OCI-LY7 (cell line): ENCODE data around the gene LY6G6C. TPM values are rescaled to one million over a fixed set of nuclear protein-coding genes. Genes with fewer than 3 reads are reported as not detected.
A peak's percentile ranks its signal among the peaks of the same experiment; 100 is the strongest.

Experiments used
- BruUV-seq: library from RNA; stranded (reverse); fragments of 400-500 nt; replicated peaks from 2 replicates; lab custom pipeline; 2021; lab: Mats Ljungman, UMichigan
- CTCF ChIA-PET: fragments of 300-600 bp; sonication (Branson Sonifier 250); formaldehyde crosslinking; loops from one replicate; lab custom pipeline; 2022; ENCODE audit warnings: antibody characterized with exemption; ENCODE audit not compliant: unreplicated experiment; lab: Charles Lee
- POLR2A ChIA-PET: fragments of 300-600 bp; sonication (Branson Sonifier 250); formaldehyde crosslinking; loops from one replicate; lab custom pipeline; 2022; ENCODE audit warnings: antibody characterized with exemption; lab: Charles Lee
- DNase-seq: peaks from one replicate; pipeline ENCODE4 v3.0.0-alpha.2; 2015; ENCODE audit warnings: low spot score
- H2AFZ ChIP-seq: fragments of 200-600 bp; sonication (generic), shearing (Covaris generic); 2 replicates; pipeline ENCODE4 v1.6.1; 2014; ENCODE audit warnings: mild to moderate bottlenecking, antibody characterized with exemption, low read length, moderate library complexity
- H3K27ac ChIP-seq: fragments of 200-600 bp; sonication (generic); 2 replicates; pipeline ENCODE4 v1.5.1; 2014; ENCODE audit warnings: mixed run types, low read depth, mild to moderate bottlenecking, moderate library complexity, low read length, inconsistent platforms; ENCODE audit not compliant: poor library complexity, severe bottlenecking
- H3K36me3 ChIP-seq: fragments of 200-600 bp; sonication (generic); 2 replicates; pipeline ENCODE4 v1.6.1; 2014; ENCODE audit warnings: mild to moderate bottlenecking, antibody characterized with exemption, low read length, moderate library complexity, mixed read lengths; ENCODE audit not compliant: insufficient read depth
- H3K4me1 ChIP-seq: fragments of 200-600 bp; sonication (generic); 2 replicates; pipeline ENCODE4 v1.5.1; 2014; ENCODE audit warnings: mild to moderate bottlenecking, low read length; ENCODE audit not compliant: insufficient read depth, poor library complexity, severe bottlenecking
- H3K4me2 ChIP-seq: fragments of 200-600 bp; sonication (generic); 2 replicates; pipeline ENCODE4 v1.6.1; 2014; ENCODE audit warnings: mild to moderate bottlenecking, low read length
- H3K4me3 ChIP-seq: fragments of 200-600 bp; sonication (generic); 2 replicates; pipeline ENCODE4 v1.5.1; 2014; ENCODE audit warnings: mild to moderate bottlenecking, low read depth, low read length; ENCODE audit not compliant: poor library complexity, severe bottlenecking
- H3K79me2 ChIP-seq: fragments of 200-600 bp; sonication (generic); 2 replicates; pipeline ENCODE4 v1.6.1; 2016; ENCODE audit warnings: low read depth, mild to moderate bottlenecking, low read length, moderate library complexity, mixed read lengths; ENCODE audit not compliant: insufficient read depth
- H3K9me2 ChIP-seq: fragments of 200-600 bp; sonication (generic); 2 replicates; pipeline ENCODE4 v1.6.1; 2016; ENCODE audit warnings: mild to moderate bottlenecking, low read length, mixed read lengths; ENCODE audit not compliant: insufficient read depth
- H3K9me3 ChIP-seq: fragments of 200-600 bp; sonication (generic); 2 replicates; pipeline ENCODE4 v1.6.1; 2014; ENCODE audit warnings: mild to moderate bottlenecking, mixed run types, low read length, mixed read lengths
- H4K20me1 ChIP-seq: fragments of 200-600 bp; sonication (generic); 2 replicates; pipeline ENCODE4 v1.6.1; 2014; ENCODE audit warnings: mild to moderate bottlenecking, antibody characterized with exemption, low read length, moderate library complexity, mixed read lengths; ENCODE audit not compliant: insufficient read depth
- EZH2phosphoT487 ChIP-seq: fragments of 200-600 bp; sonication (generic); IDR thresholded peaks from 2 replicates; pipeline ENCODE4 v1.6.1; 2018; ENCODE audit warnings: low read depth, borderline replicate concordance, mild to moderate bottlenecking, mixed run types, antibody characterized with exemption, low read length, moderate library complexity, mixed read lengths
- intact Hi-C: fragments of 100-400 bp; cut with micrococcal nuclease; formaldehyde crosslinking; loops from one replicate; pipeline ENCODE4 v1.10.0; 2022; ENCODE audit not compliant: unreplicated experiment
- total RNA-seq, 2 experiments: library from RNA; depleted of rRNA in 1 of 2; stranded (reverse); fragments of >200 nt in 1 of 2; shearing (Covaris generic) in 1 of 2; gene quantifications; 2 replicates each; pipeline ENCODE4 v1.2.3, GENCODE V29; 2014 to 2022
- TF ChIP-seq, protein P1 (sequence below): fragments of 200-600 bp; sonication (generic); conservative IDR thresholded peaks from 2 replicates; pipeline ENCODE4 v1.5.1; 2014; ENCODE audit warnings: mild to moderate bottlenecking, antibody characterized with exemption, low read length, moderate library complexity, mixed read lengths

The LY6G6C gene
- total RNA-seq, 2 experiments from 2014 or later, result not detected

DNA sequence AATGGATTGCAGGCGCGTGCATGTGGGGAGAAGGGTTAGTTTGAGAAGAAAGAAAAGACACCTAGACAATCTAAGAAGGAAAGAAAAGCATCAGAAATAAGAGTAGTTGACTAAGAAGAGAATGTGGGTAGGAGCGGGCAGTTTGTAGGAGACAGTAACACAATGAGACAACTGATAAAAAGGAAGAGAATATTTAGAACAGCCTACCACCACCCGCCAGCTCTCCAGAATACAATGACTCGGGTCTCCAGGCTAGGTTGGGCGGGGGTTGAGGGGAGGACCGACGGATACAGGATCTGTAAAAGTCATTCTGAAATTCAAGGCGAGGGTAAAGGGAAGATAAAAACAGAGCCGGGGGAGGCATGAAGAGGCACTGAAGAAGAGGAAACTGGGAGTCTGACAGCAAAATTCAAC is 19.1 kb downstream of the LY6G6C start:
- TSS peak; percentile 80 for BruUV-seq
- peak overlapping the region; percentile 74 for H3K27ac ChIP-seq
- intact Hi-C loops, result loop anchor here (2.0 to 10.0 kb wide), 3 partner anchors 24 to 252 kb away; partner anchors contain the start of genes NELFE and SKIC2
- H3K79me2 ChIP-seq, result peaks cover 14% of the 10 kb centered on the region; the same call in 1 of the 2 replicates
- peaks cover 20% of the 10 kb centered on the region for H3K4me1 ChIP-seq
- ChIA-PET CTCF (no interaction called here), POLR2A (interaction anchor here (0.6 to 0.9 kb wide), 2 partner anchors 69 to 125 kb away, joined by 3 to 4 read pairs; partner anchors contain the start of gene HSPA1B)
- TF ChIP-seq EZH2phosphoT487, result no peak
- TF ChIP-seq, protein P1, sequence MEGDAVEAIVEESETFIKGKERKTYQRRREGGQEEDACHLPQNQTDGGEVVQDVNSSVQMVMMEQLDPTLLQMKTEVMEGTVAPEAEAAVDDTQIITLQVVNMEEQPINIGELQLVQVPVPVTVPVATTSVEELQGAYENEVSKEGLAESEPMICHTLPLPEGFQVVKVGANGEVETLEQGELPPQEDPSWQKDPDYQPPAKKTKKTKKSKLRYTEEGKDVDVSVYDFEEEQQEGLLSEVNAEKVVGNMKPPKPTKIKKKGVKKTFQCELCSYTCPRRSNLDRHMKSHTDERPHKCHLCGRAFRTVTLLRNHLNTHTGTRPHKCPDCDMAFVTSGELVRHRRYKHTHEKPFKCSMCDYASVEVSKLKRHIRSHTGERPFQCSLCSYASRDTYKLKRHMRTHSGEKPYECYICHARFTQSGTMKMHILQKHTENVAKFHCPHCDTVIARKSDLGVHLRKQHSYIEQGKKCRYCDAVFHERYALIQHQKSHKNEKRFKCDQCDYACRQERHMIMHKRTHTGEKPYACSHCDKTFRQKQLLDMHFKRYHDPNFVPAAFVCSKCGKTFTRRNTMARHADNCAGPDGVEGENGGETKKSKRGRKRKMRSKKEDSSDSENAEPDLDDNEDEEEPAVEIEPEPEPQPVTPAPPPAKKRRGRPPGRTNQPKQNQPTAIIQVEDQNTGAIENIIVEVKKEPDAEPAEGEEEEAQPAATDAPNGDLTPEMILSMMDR, result no peak
- H2AFZ ChIP-seq, result peak overlapping the region; percentile 88
- H3K4me3 ChIP-seq, result peak overlapping the region; percentile 78
- no peak for DNase-seq
- H3K36me3 ChIP-seq, result peaks cover 16% of the 10 kb centered on the region
- no peaks in the 10 kb centered on the region for H3K9me3 ChIP-seq
- no peaks in the 10 kb centered on the region for H3K9me2 ChIP-seq
- no peaks in the 10 kb centered on the region for H4K20me1 ChIP-seq
- H3K4me2 ChIP-seq, result peak overlapping the region; percentile 98

DNA sequence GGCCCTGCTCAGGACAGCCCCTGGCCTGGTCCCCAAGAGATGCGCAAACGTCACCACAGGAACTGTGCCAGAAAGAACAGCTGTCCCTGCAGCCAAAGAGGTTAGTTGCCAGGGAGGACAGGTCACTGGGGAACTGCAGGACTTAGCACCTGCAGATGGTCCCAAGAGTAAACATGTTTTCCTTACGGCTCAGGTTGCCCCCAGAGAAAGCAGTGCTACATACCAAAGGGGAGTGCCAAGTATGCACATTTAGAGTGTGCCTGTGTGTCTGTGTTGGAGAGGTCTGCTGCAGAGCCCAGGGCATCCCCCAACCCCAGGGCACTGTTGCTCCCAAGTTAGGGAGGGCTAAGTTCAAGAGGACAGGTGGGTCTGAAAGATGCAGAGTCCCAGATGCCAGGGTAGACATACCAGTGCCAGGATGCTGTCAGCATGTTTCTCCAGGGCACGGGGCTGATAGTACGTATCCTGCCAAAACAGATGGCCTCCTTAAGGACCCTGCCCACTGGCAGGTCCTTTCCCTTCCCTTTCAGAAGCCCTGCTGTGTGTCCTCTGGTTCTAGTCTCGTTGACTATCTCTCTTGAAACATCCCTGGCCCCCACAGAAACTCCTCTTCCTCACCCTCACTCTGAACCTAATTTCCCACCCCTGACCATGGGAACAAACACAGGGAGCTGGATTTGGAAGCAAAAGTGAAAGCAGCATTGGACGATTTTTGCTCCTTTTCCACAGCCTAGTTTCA is 19.7 kb downstream of the LY6G6C start:
- peak overlapping the region; percentile 98 for H3K4me2 ChIP-seq
- H2AFZ ChIP-seq, result peak overlapping the region; percentile 88; the same call in 1 of the 2 replicates
- TF ChIP-seq, protein P1, result no peak
- no peak for TF ChIP-seq EZH2phosphoT487
- peaks cover 14% of the 10 kb centered on the region; the same call in 1 of the 2 replicates for H3K79me2 ChIP-seq
- DNase-seq, result no peak
- peak overlapping the region; percentile 74 for H3K27ac ChIP-seq
- no TSS peak for BruUV-seq
- H3K9me3 ChIP-seq, result no peaks in the 10 kb centered on the region
- no peaks in the 10 kb centered on the region for H3K9me2 ChIP-seq
- CTCF ChIA-PET, result no interaction called here
- POLR2A ChIA-PET, result interaction anchor here (0.6 kb wide), 1 partner anchor 70 kb away, joined by 3 read pairs; no protein-coding TSS in a partner anchor
- H4K20me1 ChIP-seq, result no peaks in the 10 kb centered on the region
- peaks cover 18% of the 10 kb centered on the region for H3K36me3 ChIP-seq
- peaks cover 20% of the 10 kb centered on the region for H3K4me1 ChIP-seq
- peak overlapping the region; percentile 78 for H3K4me3 ChIP-seq
- intact Hi-C loops, result loop anchor here (2.0 to 10.0 kb wide), 3 partner anchors 25 to 253 kb away; partner anchors contain the start of genes NELFE and SKIC2
